Right atrium auricular region (tissue), 2 donors: ENCODE measurements around the gene POGZ. TPM values are rescaled to one million over a fixed set of nuclear protein-coding genes. Genes with fewer than 3 reads are reported as not detected.
"Not testable (repeated sequence)": the region's sequence is repeated elsewhere in the genome, so short reads cannot be mapped to it uniquely, and the experiment has no call there.

Experiments
- DNase-seq: peaks from one replicate; pipeline ENCODE4 v3.0.0-alpha.2; 2019; ENCODE audit warnings: low spot score
- H3K27ac ChIP-seq, 2 donors: fragments of 200-600 bp; sonication (generic); 1 replicate in 1 of 2; 2 replicates in 1 of 2; pipeline ENCODE4 v1.5.1; 2016 to 2019
- H3K27me3 ChIP-seq, 2 donors: fragments of 200-600 bp; sonication (generic); one replicate each; pipeline versions ENCODE4 v1.5.1 to v1.6.0; 2017 to 2019
- H3K36me3 ChIP-seq: fragments of 200-600 bp; sonication (generic); one replicate; pipeline ENCODE4 v1.5.1; 2016
- H3K4me1 ChIP-seq, 2 donors: fragments of 200-600 bp; sonication (generic); one replicate each; pipeline versions ENCODE4 v1.5.1 to v1.6.0; 2017 to 2019
- H3K4me3 ChIP-seq, 2 donors: fragments of 200-600 bp; sonication (generic); 1 replicate in 1 of 2; 2 replicates in 1 of 2; pipeline ENCODE4 v1.5.1; 2017 to 2019; ENCODE audit warnings: mild to moderate bottlenecking in 1 of 2, moderate library complexity in 1 of 2
- H3K9me3 ChIP-seq, 2 donors: fragments of 200-600 bp; sonication (generic); one replicate each; pipeline ENCODE4 v1.5.1; 2019
- total RNA-seq, 2 donors: library from RNA; depleted of rRNA; stranded (reverse); fragments of >200 nt; gene quantifications; one replicate each; pipeline ENCODE4 v1.1.0, GENCODE V29; 2016
- TF ChIP-seq, protein P1 (sequence below), 2 donors: fragments of 200-600 bp; sonication (generic); IDR thresholded peaks; one replicate each; pipeline ENCODE4 v1.5.1; 2019; ENCODE audit warnings: antibody characterized with exemption in 2 of 2

Gene POGZ
- total RNA-seq, 2 donors from 2014 or later = 21.8 to 29.2 TPM

DNA sequence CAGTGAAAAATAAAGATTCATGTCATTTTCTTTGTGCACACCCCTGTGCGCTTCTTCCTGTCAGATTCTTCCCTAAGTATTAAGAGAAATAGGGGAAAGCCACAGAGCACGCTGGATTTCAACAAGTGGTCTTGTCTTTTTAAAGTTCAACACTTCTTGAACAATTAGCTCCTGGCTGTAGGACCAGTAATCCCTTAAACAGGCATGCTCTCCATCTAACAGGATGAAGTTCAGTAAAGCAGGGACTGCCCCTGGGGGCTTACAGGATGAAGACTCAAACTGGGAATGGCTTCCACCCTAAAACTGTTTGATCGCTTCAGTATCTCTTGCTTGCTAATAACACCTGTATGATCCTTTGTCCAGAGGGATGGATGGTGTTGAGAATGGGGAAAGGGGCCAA, 55.7 kb downstream of the POGZ start:
- TF ChIP-seq, protein P1, sequence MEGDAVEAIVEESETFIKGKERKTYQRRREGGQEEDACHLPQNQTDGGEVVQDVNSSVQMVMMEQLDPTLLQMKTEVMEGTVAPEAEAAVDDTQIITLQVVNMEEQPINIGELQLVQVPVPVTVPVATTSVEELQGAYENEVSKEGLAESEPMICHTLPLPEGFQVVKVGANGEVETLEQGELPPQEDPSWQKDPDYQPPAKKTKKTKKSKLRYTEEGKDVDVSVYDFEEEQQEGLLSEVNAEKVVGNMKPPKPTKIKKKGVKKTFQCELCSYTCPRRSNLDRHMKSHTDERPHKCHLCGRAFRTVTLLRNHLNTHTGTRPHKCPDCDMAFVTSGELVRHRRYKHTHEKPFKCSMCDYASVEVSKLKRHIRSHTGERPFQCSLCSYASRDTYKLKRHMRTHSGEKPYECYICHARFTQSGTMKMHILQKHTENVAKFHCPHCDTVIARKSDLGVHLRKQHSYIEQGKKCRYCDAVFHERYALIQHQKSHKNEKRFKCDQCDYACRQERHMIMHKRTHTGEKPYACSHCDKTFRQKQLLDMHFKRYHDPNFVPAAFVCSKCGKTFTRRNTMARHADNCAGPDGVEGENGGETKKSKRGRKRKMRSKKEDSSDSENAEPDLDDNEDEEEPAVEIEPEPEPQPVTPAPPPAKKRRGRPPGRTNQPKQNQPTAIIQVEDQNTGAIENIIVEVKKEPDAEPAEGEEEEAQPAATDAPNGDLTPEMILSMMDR (IDR thresholded peaks at IDR 0.05) = no peak
- H3K27ac ChIP-seq = no peak overlapping the region
- H3K36me3 ChIP-seq = peaks cover 75% of the 10 kb centered on the region
- no peaks in the 10 kb centered on the region for H3K27me3 ChIP-seq
- H3K4me3 ChIP-seq = no peak overlapping the region
- DNase-seq = no peak
- peaks cover 0 to 15% of the 10 kb centered on the region in 2 donors for H3K4me1 ChIP-seq
- no peaks in the 10 kb centered on the region for H3K9me3 ChIP-seq

DNA sequence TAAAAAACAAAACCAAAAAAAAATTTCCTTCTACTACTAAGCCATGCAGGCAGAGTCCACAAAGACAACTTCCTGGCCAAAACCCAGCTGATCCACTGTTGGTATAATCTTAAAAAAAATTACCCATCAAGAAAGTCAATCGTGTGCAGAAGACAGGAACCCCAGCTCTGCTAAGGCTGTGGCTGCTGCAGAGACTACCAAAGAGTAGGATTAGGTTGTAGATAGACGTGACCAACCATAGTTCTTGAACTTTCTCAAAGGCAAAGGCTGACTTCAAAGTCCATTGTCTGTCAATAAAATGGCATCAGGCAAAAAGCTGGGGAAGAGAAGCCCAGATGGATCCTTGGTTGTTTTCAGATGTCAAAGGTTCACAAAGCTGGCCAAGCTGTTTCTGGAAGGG, 56.5 kb downstream of the POGZ start:
- no peak for DNase-seq
- H3K27ac ChIP-seq = no peak overlapping the region
- H3K4me1 ChIP-seq = peaks cover 0 to 15% of the 10 kb centered on the region in 2 donors
- peaks cover 66% of the 10 kb centered on the region for H3K36me3 ChIP-seq
- H3K9me3 ChIP-seq = no peaks in the 10 kb centered on the region
- H3K4me3 ChIP-seq = no peak overlapping the region
- TF ChIP-seq, protein P1 (IDR thresholded peaks at IDR 0.05) = no peak
- no peaks in the 10 kb centered on the region for H3K27me3 ChIP-seq

DNA sequence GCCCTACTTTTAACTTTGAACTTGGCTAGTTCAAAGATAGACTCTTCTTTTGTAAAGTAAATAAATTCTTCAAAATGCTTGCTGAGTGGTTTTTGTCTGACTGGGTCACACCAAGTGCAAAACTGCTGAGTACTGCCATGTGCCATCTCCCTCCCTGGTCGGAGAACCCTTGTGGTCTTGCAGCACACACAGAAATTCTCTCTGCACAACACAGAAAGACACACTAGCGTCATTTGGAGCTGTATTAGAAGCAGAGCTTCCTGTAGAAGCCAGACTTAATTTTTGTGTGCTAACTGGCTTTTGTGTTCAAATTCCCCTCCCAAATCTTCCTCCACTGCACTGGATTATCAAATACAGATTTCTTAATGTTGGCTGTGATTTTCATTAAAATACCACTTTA, 57.4 kb downstream of the POGZ start:
- no peak overlapping the region for H3K4me3 ChIP-seq
- H3K9me3 ChIP-seq = no peaks in the 10 kb centered on the region
- H3K36me3 ChIP-seq = peaks cover 57% of the 10 kb centered on the region
- TF ChIP-seq, protein P1 (IDR thresholded peaks at IDR 0.05) = no peak
- DNase-seq = no peak
- no peaks in the 10 kb centered on the region for H3K27me3 ChIP-seq
- peaks cover 0 to 15% of the 10 kb centered on the region in 2 donors for H3K4me1 ChIP-seq
- H3K27ac ChIP-seq = no peak overlapping the region

DNA sequence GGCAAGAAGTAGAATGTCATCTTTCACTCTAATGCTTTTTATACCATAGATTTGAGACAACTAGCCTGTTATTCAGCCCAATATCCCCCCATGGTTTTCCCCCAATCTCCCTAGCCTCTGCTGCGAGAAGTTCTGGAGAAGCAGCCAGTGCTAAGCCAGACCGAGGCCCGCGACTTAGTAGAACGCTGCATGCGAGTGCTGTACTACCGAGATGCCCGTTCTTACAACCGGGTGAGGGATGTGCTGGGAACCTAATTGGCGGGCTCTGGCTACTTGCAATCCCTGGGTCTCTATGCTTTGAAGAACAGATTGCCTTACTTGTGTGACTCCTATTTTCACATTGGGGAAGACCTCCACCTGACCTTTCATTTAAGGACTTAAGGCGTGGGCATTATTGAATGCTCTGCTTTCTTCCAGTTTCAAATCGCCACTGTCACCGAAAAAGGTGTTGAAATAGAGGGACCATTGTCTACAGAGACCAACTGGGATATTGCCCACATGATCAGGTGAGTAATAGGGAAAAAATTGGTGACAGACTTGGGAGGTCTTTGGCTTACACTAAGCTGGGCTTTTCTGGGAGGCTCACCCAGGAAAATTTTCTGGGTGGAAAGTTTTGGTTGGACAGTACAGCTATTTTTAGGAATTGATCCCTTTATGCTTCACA, 58.0 kb downstream of the POGZ start:
- Histone ChIP-seq H3K27me3 (no peaks in the 10 kb centered on the region), H3K4me3 (no peak overlapping the region), H3K4me1 (peaks cover 0 to 15% of the 10 kb centered on the region in 2 donors), H3K9me3 (no peaks in the 10 kb centered on the region), H3K36me3 (peaks cover 51% of the 10 kb centered on the region), H3K27ac (no peak overlapping the region)
- TF ChIP-seq, protein P1 (IDR thresholded peaks at IDR 0.05) = no peak
- DNase-seq = no peak

DNA sequence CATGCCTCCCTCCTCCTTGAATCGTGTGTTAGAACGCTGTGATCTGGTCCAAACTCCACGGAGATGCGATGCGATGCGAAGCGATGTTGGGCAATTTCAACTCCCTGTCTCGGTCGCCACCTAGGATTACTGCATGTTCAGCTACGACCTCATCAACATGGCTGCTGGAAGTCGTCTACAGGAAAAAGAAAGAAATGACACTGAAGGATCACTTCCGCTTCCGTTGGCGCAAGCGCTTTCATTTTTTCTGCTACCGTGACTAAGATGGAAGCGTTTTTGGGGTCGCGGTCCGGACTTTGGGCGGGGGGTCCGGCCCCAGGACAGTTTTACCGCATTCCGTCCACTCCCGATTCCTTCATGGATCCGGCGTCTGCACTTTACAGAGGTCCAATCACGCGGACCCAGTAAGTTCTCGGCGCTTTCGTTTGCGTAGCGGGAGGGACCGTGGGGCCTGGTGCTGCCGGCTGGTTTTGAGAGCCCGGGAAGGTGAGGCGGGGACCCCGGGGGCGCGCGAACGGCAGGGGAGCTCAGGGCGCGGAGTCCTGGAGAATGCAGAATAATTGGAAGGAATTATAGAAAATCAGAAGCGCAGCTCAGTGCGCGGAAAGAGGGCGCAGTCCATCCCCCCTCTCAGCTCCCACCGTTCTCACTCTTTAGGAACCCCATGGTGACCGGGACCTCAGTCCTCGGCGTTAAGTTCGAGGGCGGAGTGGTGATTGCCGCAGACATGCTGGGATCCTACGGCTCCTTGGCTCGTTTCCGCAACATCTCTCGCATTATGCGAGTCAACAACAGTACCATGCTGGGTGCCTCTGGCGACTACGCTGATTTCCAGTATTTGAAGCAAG, 59.7 kb downstream of the POGZ start, which contains the start of gene PSMB4:
TSS of gene PSMB4 (plus strand) at position 250 of the 848 bp plus-strand sequence. CDS start at position 265, 15 bp downstream.
- Histone ChIP-seq H3K4me3 (peak within 1 kb of the TSS; percentile 84 to 89), H3K4me1 (peaks cover 0 to 15% of the 10 kb centered on the region in 2 donors), H3K9me3 (no peaks in the 10 kb centered on the region), H3K27ac (peak within 1 kb of the TSS; percentile 87 to 91), H3K36me3 (peaks cover 34% of the 10 kb centered on the region), H3K27me3 (no peaks in the 10 kb centered on the region)
- TF ChIP-seq, protein P1 (IDR thresholded peaks at IDR 0.05) = peak in 1 of 2 donors; percentile 56
- DNase-seq = peak; percentile 93

DNA sequence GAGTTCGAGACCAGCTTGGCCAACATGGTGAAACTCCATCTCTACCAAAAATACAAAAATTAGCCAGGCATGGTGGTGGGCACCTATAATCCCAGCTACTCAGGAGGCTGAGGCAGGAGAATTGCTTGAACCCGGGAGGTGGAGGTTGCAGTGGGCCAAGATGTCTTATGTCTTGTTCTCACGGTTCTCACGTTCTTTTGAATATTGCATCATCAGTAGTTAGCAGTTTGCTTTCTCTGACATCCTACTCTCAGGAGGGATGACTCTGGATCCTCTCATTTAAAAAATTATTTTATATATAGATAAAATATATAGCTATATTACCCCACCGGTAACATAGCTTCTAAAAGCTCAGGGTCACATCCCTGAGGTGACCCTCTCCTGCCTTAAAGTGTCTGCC, 63.0 kb downstream of the POGZ start:
- not testable (repeated sequence) for H3K4me3 ChIP-seq, DNase-seq, H3K9me3 ChIP-seq, H3K27ac ChIP-seq, H3K36me3 ChIP-seq, H3K27me3 ChIP-seq
- peaks cover 0 to 14% of the 10 kb centered on the region in 2 donors for H3K4me1 ChIP-seq
